Heart left ventricle (tissue), 13 donors: ENCODE data around the gene ZNF536.

Source experiments
- POLR2A ChIP-seq, 2 donors: fragments of 450-650 bp; IDR thresholded peaks; one replicate each; pipeline ENCODE4 v1.6.1; 2017; ENCODE audit warnings: antibody characterized with exemption in 2 of 2, mild to moderate bottlenecking in 2 of 2, moderate library complexity in 2 of 2
- TF ChIP-seq, protein P1 (sequence below), 12 donors: fragments of 200-600 bp; sonication (generic) in 4 of 12; IDR thresholded peaks; one replicate each; pipeline versions ENCODE4 v1.5.0 to v1.8.0; 2018 to 2022; ENCODE audit warnings: antibody characterized with exemption in 12 of 12, mild to moderate bottlenecking in 5 of 12
- donor health status: ischemic (EF 13 %, LVEDD 7.1; RV severe dilation, severe dysfunction).
- donor health status: DM: no; HTN: yes; CAD: no.
- donor health status: DM: no; HTN: no; CAD: no.
- donor health status: ischemic (EF 25% LVEDD 6.9; RV normal size, moderate dysfunction).
- donor health status: ischemic (EF 25% LVEDD 5.7; RV mildly dilated, moderate dysfunction).
- donor health status: ischemic (EF 35%, LVEDD 5.7; RV mildly dilated, moderate dysfunction).
- donor health status: nonischemic (EF 11% LVEDD 7.7; RV severe dilation, severe dysfunction).
- donor health status: DM: yes; HTN: yes; CAD: no.
- donor health status: PGD.
- donor health status: ischemic (EF 29% LVEDD 5.4; RV normal size, mild dysfunction).
- donor health status: nonischemic (EF 23%, LVEDD 6.1; RV moderate dilation, normal function).

DNA sequence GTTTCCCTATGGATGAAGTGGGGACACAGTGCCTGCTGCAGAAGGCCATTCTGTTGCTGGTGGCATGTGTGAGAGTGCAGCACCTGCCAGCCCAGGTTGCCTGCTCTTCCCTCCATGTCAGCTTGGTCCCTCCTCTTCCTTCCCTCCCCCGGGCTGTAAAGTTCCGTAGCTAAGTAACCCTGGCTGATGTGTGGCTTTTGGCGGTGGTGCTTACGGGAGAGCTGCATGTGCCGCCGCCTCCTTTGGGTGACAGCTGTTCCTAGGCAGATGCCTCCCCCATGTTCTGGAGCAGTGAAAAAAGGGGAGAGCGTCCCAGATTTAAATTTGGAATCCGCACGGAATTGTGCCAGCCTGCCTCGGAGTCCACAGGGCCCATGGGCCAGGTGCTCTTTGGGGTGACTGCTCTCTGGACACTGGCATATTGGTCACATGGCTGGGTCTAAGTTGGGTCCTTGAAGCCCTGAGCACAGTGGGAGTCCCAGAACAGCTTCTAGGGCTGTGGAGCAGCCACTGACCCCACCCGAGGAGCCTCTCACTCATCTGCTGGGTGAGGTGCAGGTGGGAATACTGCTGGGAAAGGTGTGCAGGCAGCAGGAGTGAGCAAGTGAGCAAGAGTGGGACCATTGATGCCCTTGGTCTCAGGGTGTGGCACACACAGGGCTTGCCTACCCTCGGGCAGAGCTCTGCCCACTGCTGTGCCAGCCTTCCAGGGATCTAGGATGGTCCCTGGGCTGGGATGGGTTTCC lies 33.1 kb upstream of the ZNF536 start:
- TF ChIP-seq, protein P1, sequence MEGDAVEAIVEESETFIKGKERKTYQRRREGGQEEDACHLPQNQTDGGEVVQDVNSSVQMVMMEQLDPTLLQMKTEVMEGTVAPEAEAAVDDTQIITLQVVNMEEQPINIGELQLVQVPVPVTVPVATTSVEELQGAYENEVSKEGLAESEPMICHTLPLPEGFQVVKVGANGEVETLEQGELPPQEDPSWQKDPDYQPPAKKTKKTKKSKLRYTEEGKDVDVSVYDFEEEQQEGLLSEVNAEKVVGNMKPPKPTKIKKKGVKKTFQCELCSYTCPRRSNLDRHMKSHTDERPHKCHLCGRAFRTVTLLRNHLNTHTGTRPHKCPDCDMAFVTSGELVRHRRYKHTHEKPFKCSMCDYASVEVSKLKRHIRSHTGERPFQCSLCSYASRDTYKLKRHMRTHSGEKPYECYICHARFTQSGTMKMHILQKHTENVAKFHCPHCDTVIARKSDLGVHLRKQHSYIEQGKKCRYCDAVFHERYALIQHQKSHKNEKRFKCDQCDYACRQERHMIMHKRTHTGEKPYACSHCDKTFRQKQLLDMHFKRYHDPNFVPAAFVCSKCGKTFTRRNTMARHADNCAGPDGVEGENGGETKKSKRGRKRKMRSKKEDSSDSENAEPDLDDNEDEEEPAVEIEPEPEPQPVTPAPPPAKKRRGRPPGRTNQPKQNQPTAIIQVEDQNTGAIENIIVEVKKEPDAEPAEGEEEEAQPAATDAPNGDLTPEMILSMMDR (IDR thresholded peaks at IDR 0.05), result no peak
- TF ChIP-seq POLR2A (IDR thresholded peaks at IDR 0.05), result no peak
